GM12878 (cell line): ENCODE data around the gene C20orf202. TPM values are rescaled to one million over a fixed set of nuclear protein-coding genes. Genes with fewer than 3 reads are reported as not detected.

Experiments
- ATAC-seq: fragments of 200-7000 bp; cut with Tn5 transposase; 3 replicates; pipeline ENCODE4 v1.9.1; 2020; ENCODE audit warnings: mild to moderate bottlenecking, moderate library complexity
- BruUV-seq: library from RNA; stranded (reverse); fragments of 400-500 nt; replicated peaks from 2 replicates; lab custom pipeline; 2021; lab: Mats Ljungman, UMichigan
- CTCF ChIA-PET: fragments of 300-600 bp; sonication (Branson Sonifier 250); formaldehyde crosslinking; extraction: SDS; loops from one replicate; lab custom pipeline; 2021; ENCODE audit warnings: inconsistent platforms; lab: Yijun Ruan, JAX
- POLR2A ChIA-PET: fragments of 350-600 bp; formaldehyde crosslinking; extraction: SDS; loops from one replicate; lab custom pipeline; 2021; ENCODE audit warnings: inconsistent platforms; lab: Charles Lee
- RAD21 ChIA-PET: fragments of 300-600 bp; sonication (Branson Sonifier 250); formaldehyde crosslinking; loops from one replicate; lab custom pipeline; 2023; ENCODE audit warnings: antibody characterized with exemption; ENCODE audit not compliant: unreplicated experiment; lab: Charles Lee
- SMC1A ChIA-PET: fragments of 300-600 bp; sonication (Branson Sonifier 250); formaldehyde crosslinking; loops from one replicate; lab custom pipeline; 2023; ENCODE audit not compliant: unreplicated experiment, uncharacterized antibody; lab: Charles Lee
- DNase-seq: peaks from one replicate; pipeline ENCODE4 v3.0.0-alpha.2; 2011; ENCODE audit warnings: low read depth, low spot score
- FAIRE-seq: peaks from 3 replicates; lab custom pipeline; 2011; peaks lifted over from hg19 to GRCh38; lab: Jason Lieb, UNC
- H2AFZ ChIP-seq: 2 replicates; pipeline ENCODE4 v1.6.0; 2011; ENCODE audit warnings: low read depth, low read length, control low read depth; ENCODE audit not compliant: control insufficient read depth
- H3K27ac ChIP-seq: 2 replicates; pipeline ENCODE4 v1.5.1; 2011; ENCODE audit warnings: control low read depth; ENCODE audit not compliant: control insufficient read depth, insufficient read depth
- H3K27me3 ChIP-seq, 2 experiments: replicated peaks in 1 of 2; 2 replicates each; pipeline versions ENCODE4 v1.6.0 to v1.6.1; 2011; ENCODE audit warnings: low read length in 1 of 2; ENCODE audit not compliant: control insufficient read depth in 2 of 2, insufficient read depth in 2 of 2
- H3K36me3 ChIP-seq, 2 experiments: 2 replicates each; pipeline ENCODE4 v1.5.1; 2011; ENCODE audit warnings: low read length in 1 of 2; ENCODE audit not compliant: control insufficient read depth in 2 of 2, insufficient read depth in 2 of 2
- H3K4me1 ChIP-seq: 2 replicates; pipeline ENCODE4 v1.6.1; 2011; ENCODE audit warnings: mild to moderate bottlenecking, low read length, moderate library complexity, mixed read lengths; ENCODE audit not compliant: control insufficient read depth, insufficient read depth
- H3K4me2 ChIP-seq: 2 replicates; pipeline ENCODE4 v1.6.0; 2011; ENCODE audit warnings: control low read depth; ENCODE audit not compliant: control insufficient read depth, insufficient read depth
- H3K4me3 ChIP-seq: fragments of 200-600 bp; sonication (generic); 2 replicates; pipeline ENCODE4 v1.5.1; 2016
- H3K79me2 ChIP-seq: 2 replicates; pipeline ENCODE4 v1.6.0; 2011; ENCODE audit warnings: low read length; ENCODE audit not compliant: control insufficient read depth, insufficient read depth
- H3K9ac ChIP-seq: 2 replicates; pipeline ENCODE4 v1.8.0; 2011; ENCODE audit warnings: low read length, control low read depth, mixed read lengths; ENCODE audit not compliant: control insufficient read depth, insufficient read depth
- H3K9me3 ChIP-seq: replicated peaks from 3 replicates; pipeline ENCODE4 v1.5.1; 2011; ENCODE audit warnings: mild to moderate bottlenecking, low read length; ENCODE audit not compliant: control insufficient read depth, insufficient read depth
- H4K20me1 ChIP-seq: 2 replicates; pipeline ENCODE4 v1.6.0; 2011; ENCODE audit not compliant: control insufficient read depth, insufficient read depth
- KLF5 ChIP-seq: fragments of 450-650 bp; IDR thresholded peaks from 2 replicates; pipeline ENCODE4 v1.6.1; 2014; ENCODE audit warnings: mild to moderate bottlenecking; ENCODE audit not compliant: partially characterized antibody
- SIX5 ChIP-seq: IDR thresholded peaks from 2 replicates; pipeline ENCODE4 v1.6.1; 2011; ENCODE audit warnings: mild to moderate bottlenecking, low read depth, low read length, moderate library complexity; ENCODE audit not compliant: severe bottlenecking
- SUPT20H ChIP-seq: IDR thresholded peaks from 2 replicates; pipeline ENCODE4 v1.6.1; 2011; ENCODE audit warnings: low read depth, mild to moderate bottlenecking, low read length, moderate library complexity, borderline replicate concordance; ENCODE audit not compliant: control insufficient read depth
- ZNF207 ChIP-seq: fragments of 450-650 bp; IDR thresholded peaks from 2 replicates; pipeline ENCODE4 v1.6.1; 2014; ENCODE audit warnings: antibody characterized with exemption, mild to moderate bottlenecking, borderline replicate concordance
- WGBS: methylation state at CpG from one replicate; pipeline ENCODE4 v1.1.6; 2016; ENCODE audit warnings: low lambda C conversion rate; ENCODE audit not compliant: insufficient replicate concordance, insufficient coverage; ENCODE audit errors: missing lambda C conversion rate; 5-methylcytosine and 5-hydroxymethylcytosine counted together
- in situ Hi-C: fragments of 300-500 bp; cut with MboI; formaldehyde crosslinking; loops from 9 replicates; pipeline ENCODE4 v1.14.3; 2018; ENCODE audit warnings: mixed read lengths
- intact Hi-C: fragments of 100-400 bp; cut with micrococcal nuclease; formaldehyde crosslinking; loops from one replicate; pipeline ENCODE4 v1.14.2; 2022; ENCODE audit not compliant: unreplicated experiment
- polyA plus RNA-seq, 11 experiments: library from polyadenylated mRNA; depleted of rRNA in 4 of 11; unstranded in 6 of 11; stranded (reverse) in 5 of 11; fragments of >200 nt; fragmentation: Nextera tagmentation in 4 of 11; fragmentation: Illumina TruSeq in 1 of 11; extraction: Ambion mirVana in 4 of 11; extraction: Trizol in 1 of 11; gene quantifications; 1 replicate in 1 of 11; 2 replicates in 10 of 11; pipeline versions ENCODE4 v1.2.1 to v1.2.3, GENCODE V29; 2011 to 2016; ENCODE audit warnings: inconsistent platforms in 2 of 11, missing spikeins in 2 of 11, low read depth in 1 of 11
- total RNA-seq, 4 experiments: library from RNA; depleted of rRNA in 3 of 4; stranded (reverse); fragments of >200 nt in 3 of 4; fragmentation: Illumina TruSeq in 1 of 4; extraction: Trizol in 1 of 4; gene quantifications; 2 replicates each; pipeline versions ENCODE4 v1.2.1 to v1.2.3, GENCODE V29; 2013 to 2021
- TF ChIP-seq, protein P1 (sequence below): IDR thresholded peaks from 2 replicates; pipeline ENCODE4 v1.6.1; 2011; ENCODE audit warnings: borderline replicate concordance, low read depth, mild to moderate bottlenecking, moderate library complexity, low read length; ENCODE audit not compliant: insufficient read depth, poor library complexity, severe bottlenecking
- TF ChIP-seq, protein P2 (sequence below): fragments of 450-650 bp; IDR thresholded peaks from 2 replicates; pipeline ENCODE4 v1.6.1; 2017; ENCODE audit warnings: mild to moderate bottlenecking, moderate library complexity
- TF ChIP-seq, protein P3 (sequence below), 3 experiments: IDR thresholded peaks in 2 of 3; conservative IDR thresholded peaks in 1 of 3; 2 replicates each; pipeline ENCODE4 v1.5.1; 2011; ENCODE audit warnings: low read depth in 3 of 3, low read length in 3 of 3, mild to moderate bottlenecking in 3 of 3, control low read depth in 2 of 3, moderate library complexity in 2 of 3, inconsistent platforms in 1 of 3, mixed read lengths in 1 of 3; ENCODE audit not compliant: control insufficient read depth in 2 of 3, insufficient read depth in 1 of 3; ENCODE audit errors: extremely low read depth in 1 of 3

C20orf202 gene
- total and polyA plus RNA-seq, 10 of the 15 experiments (the other 5 are each of a cell fraction or from before 2014, with no cell fraction given), result 0.04 TPM; not detected in 8

DNA sequence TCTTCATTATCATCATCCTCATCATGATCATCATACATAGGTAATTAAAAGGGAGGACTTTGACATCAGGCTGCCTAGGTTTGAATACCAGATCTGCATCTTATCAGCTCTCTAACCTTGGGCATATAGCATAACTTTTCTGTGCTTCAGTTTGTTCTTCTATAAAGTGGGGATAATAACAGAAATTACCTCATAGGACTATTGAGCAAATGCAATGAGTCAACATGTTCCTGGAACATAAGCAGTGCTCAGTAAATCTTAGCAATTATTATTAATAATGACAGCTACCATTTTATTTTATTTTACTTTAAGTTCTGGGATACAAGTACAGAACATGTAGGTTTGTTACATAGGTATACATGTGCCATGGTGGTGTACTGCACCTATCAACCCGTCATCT, 7.2 kb downstream of the C20orf202 start:
- Histone ChIP-seq H3K4me1 (peaks cover under 1% of the 10 kb centered on the region; the same call in 1 of the 2 replicates), H3K27ac (no peak overlapping the region), H3K79me2 (no peaks in the 10 kb centered on the region), H2AFZ (no peak overlapping the region), H3K4me3 (no peak overlapping the region), H4K20me1 (no peaks in the 10 kb centered on the region), H3K4me2 (no peak overlapping the region), H3K36me3 (no peaks in the 10 kb centered on the region), H3K9me3 (no peaks in the 10 kb centered on the region), H3K27me3 (peaks cover 0 to 4% of the 10 kb centered on the region in 2 experiments; a peak in 1 of 4 replicates), H3K9ac (no peak overlapping the region)
- intact Hi-C loops (no loop called here), in situ Hi-C loops (loop anchor here (5.0 kb wide), 1 partner anchor 393 kb away; no protein-coding TSS in a partner anchor)
- no peak for DNase-seq
- FAIRE-seq, result no peak
- ChIA-PET CTCF (interaction anchor here (1.2 to 2.0 kb wide), 5 partner anchors 9 to 392 kb away, joined by 3 to 8 read pairs (median 4); no protein-coding TSS in a partner anchor), POLR2A (no interaction called here), SMC1A (interaction anchor here (0.9 kb wide), 1 partner anchor 255 kb away, joined by 3 read pairs; no protein-coding TSS in a partner anchor), RAD21 (no interaction called here)
- no peak for ATAC-seq
- TF ChIP-seq, protein P1, sequence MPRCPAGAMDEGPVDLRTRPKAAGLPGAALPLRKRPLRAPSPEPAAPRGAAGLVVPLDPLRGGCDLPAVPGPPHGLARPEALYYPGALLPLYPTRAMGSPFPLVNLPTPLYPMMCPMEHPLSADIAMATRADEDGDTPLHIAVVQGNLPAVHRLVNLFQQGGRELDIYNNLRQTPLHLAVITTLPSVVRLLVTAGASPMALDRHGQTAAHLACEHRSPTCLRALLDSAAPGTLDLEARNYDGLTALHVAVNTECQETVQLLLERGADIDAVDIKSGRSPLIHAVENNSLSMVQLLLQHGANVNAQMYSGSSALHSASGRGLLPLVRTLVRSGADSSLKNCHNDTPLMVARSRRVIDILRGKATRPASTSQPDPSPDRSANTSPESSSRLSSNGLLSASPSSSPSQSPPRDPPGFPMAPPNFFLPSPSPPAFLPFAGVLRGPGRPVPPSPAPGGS, result peak; percentile 38
- TF ChIP-seq SIX5, result no peak
- BruUV-seq, result no TSS peak
- WGBS, result 67% methylated on average over 1 of the region's 1 CpG

DNA sequence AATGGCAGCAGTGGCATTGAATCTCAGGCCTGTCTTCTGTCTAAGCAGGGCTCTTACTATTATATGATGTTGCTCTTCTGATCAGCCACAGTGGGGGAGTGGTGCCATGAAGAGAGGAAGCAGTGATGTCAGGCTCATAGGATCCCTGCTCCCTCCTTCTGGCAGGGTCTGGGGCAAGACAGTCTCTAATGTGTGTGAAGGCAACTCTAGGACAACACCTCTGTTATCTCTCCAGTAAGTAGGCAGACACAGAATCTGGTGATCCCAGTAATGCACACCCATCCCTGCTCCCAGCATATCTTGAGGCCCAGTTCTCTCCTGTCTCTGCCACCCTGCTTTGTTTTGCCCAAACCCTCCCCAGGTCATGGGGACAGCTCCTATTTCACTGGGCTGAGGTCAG, 8.8 kb downstream of the C20orf202 start:
- Histone ChIP-seq H3K9me3 (no peaks in the 10 kb centered on the region), H3K4me3 (no peak overlapping the region), H3K27ac (no peak overlapping the region), H4K20me1 (no peaks in the 10 kb centered on the region), H3K79me2 (no peaks in the 10 kb centered on the region), H2AFZ (no peak overlapping the region), H3K27me3 (peaks cover 0 to 4% of the 10 kb centered on the region in 2 experiments; a peak in 1 of 4 replicates), H3K9ac (no peak overlapping the region), H3K4me1 (peaks cover 2% of the 10 kb centered on the region; the same call in 1 of the 2 replicates), H3K36me3 (no peaks in the 10 kb centered on the region), H3K4me2 (no peak overlapping the region)
- intact Hi-C loops (loop anchor here (2.0 kb wide), 1 partner anchor 103 kb away; no protein-coding TSS in a partner anchor), in situ Hi-C loops (loop anchor here (5.0 kb wide), 1 partner anchor 395 kb away; no protein-coding TSS in a partner anchor)
- FAIRE-seq (no peak), DNase-seq (no peak), ATAC-seq (no peak)
- RAD21 ChIA-PET, result interaction anchor here (1.1 kb wide), 1 partner anchor 257 kb away, joined by 3 read pairs; no protein-coding TSS in a partner anchor
- no TSS peak for BruUV-seq
- SMC1A ChIA-PET, result interaction anchor here (1.0 to 1.3 kb wide), 2 partner anchors 22 to 224 kb away, joined by 3 read pairs; no protein-coding TSS in a partner anchor
- POLR2A ChIA-PET, result no interaction called here
- CTCF ChIA-PET, result interaction anchor here (1.3 to 1.9 kb wide), 4 partner anchors 12 to 248 kb away, joined by 3 to 4 read pairs (median 4); no protein-coding TSS in a partner anchor
- no peak for TF ChIP-seq KLF5
- TF ChIP-seq SUPT20H, result no peak
- TF ChIP-seq, protein P2, sequence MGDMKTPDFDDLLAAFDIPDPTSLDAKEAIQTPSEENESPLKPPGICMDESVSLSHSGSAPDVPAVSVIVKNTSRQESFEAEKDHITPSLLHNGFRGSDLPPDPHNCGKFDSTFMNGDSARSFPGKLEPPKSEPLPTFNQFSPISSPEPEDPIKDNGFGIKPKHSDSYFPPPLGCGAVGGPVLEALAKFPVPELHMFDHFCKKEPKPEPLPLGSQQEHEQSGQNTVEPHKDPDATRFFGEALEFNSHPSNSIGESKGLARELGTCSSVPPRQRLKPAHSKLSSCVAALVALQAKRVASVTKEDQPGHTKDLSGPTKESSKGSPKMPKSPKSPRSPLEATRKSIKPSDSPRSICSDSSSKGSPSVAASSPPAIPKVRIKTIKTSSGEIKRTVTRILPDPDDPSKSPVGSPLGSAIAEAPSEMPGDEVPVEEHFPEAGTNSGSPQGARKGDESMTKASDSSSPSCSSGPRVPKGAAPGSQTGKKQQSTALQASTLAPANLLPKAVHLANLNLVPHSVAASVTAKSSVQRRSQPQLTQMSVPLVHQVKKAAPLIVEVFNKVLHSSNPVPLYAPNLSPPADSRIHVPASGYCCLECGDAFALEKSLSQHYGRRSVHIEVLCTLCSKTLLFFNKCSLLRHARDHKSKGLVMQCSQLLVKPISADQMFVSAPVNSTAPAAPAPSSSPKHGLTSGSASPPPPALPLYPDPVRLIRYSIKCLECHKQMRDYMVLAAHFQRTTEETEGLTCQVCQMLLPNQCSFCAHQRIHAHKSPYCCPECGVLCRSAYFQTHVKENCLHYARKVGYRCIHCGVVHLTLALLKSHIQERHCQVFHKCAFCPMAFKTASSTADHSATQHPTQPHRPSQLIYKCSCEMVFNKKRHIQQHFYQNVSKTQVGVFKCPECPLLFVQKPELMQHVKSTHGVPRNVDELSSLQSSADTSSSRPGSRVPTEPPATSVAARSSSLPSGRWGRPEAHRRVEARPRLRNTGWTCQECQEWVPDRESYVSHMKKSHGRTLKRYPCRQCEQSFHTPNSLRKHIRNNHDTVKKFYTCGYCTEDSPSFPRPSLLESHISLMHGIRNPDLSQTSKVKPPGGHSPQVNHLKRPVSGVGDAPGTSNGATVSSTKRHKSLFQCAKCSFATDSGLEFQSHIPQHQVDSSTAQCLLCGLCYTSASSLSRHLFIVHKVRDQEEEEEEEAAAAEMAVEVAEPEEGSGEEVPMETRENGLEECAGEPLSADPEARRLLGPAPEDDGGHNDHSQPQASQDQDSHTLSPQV, result no peak
- TF ChIP-seq, protein P3, sequence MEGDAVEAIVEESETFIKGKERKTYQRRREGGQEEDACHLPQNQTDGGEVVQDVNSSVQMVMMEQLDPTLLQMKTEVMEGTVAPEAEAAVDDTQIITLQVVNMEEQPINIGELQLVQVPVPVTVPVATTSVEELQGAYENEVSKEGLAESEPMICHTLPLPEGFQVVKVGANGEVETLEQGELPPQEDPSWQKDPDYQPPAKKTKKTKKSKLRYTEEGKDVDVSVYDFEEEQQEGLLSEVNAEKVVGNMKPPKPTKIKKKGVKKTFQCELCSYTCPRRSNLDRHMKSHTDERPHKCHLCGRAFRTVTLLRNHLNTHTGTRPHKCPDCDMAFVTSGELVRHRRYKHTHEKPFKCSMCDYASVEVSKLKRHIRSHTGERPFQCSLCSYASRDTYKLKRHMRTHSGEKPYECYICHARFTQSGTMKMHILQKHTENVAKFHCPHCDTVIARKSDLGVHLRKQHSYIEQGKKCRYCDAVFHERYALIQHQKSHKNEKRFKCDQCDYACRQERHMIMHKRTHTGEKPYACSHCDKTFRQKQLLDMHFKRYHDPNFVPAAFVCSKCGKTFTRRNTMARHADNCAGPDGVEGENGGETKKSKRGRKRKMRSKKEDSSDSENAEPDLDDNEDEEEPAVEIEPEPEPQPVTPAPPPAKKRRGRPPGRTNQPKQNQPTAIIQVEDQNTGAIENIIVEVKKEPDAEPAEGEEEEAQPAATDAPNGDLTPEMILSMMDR (IDR thresholded peaks at IDR 0.05 in 2 of 3, conservative IDR thresholded peaks at IDR 0.05 in 1 of 3; ENCODE audit: control insufficient read depth in 2 of 3, extremely low read depth in 1 of 3, insufficient read depth in 1 of 3, low read depth in 3 of 3, low read length in 3 of 3), result no peak
- no peak for TF ChIP-seq ZNF207
